HEK293 (cell line): ENCODE results near the gene DMRTA2.

Source experiments
- CTCF ChIA-PET: fragments of 350-600 bp; formaldehyde crosslinking; extraction: SDS; loops from one replicate; lab custom pipeline; 2021; ENCODE audit warnings: antibody characterized with exemption; lab: Yijun Ruan, JAX
- POLR2A ChIA-PET: fragments of 300-600 bp; formaldehyde crosslinking; extraction: SDS; loops from one replicate; lab custom pipeline; 2020; ENCODE audit warnings: antibody characterized with exemption, inconsistent platforms; lab: Yijun Ruan, JAX
- H3K27ac ChIP-seq: fragments of 200-500 bp; sonication (Bioruptor generic); 2 replicates; pipeline ENCODE4 v1.5.1; 2014; ENCODE audit warnings: low read depth, low read length, control low read depth, inconsistent platforms; ENCODE audit errors: extremely low read depth
- H3K36me3 ChIP-seq, 2 experiments: fragments of 200-500 bp in 1 of 2; sonication (Bioruptor generic) in 1 of 2; 1 replicate in 1 of 2; 2 replicates in 1 of 2; pipeline ENCODE4 v1.5.1; 2014 to 2017; ENCODE audit warnings: inconsistent platforms in 2 of 2, low read length in 2 of 2; ENCODE audit not compliant: control insufficient read depth in 2 of 2, insufficient read depth in 1 of 2
- H3K4me1 ChIP-seq: fragments of 200-500 bp; sonication (Bioruptor generic); 2 replicates; pipeline ENCODE4 v1.5.1; 2014; ENCODE audit warnings: mild to moderate bottlenecking, low read length, inconsistent platforms; ENCODE audit not compliant: control insufficient read depth, insufficient read depth
- H3K4me3 ChIP-seq: 2 replicates; pipeline ENCODE4 v1.5.1; 2011; ENCODE audit warnings: low read depth, mild to moderate bottlenecking, control low read depth, low read length, moderate library complexity
- H3K9me3 ChIP-seq: fragments of 200-500 bp; sonication (Bioruptor generic); 2 replicates; pipeline ENCODE4 v1.5.1; 2014; ENCODE audit warnings: low read depth, low read length, inconsistent platforms; ENCODE audit not compliant: control insufficient read depth, insufficient read depth
- FEZF1 ChIP-seq: fragments of 450-650 bp; formaldehyde crosslinking; IDR thresholded peaks from 2 replicates; pipeline ENCODE4 v1.5.1; 2016; ENCODE audit warnings: missing biosample characterization, missing genetic modification characterization
- HIC1 ChIP-seq: fragments of 450-650 bp; formaldehyde crosslinking; IDR thresholded peaks from 2 replicates; pipeline ENCODE4 v1.5.1; 2016; ENCODE audit warnings: missing biosample characterization, missing genetic modification characterization
- KLF17 ChIP-seq: fragments of 450-650 bp; formaldehyde crosslinking; IDR thresholded peaks from 2 replicates; pipeline ENCODE4 v1.5.1; 2016; ENCODE audit warnings: missing biosample characterization, missing genetic modification characterization
- PRDM1 ChIP-seq: fragments of 450-650 bp; formaldehyde crosslinking; IDR thresholded peaks from 2 replicates; pipeline ENCODE4; 2016; ENCODE audit warnings: missing biosample characterization, missing genetic modification characterization
- SALL2 ChIP-seq: fragments of 450-650 bp; formaldehyde crosslinking; IDR thresholded peaks from 2 replicates; pipeline ENCODE4 v1.5.0; 2017; ENCODE audit warnings: missing biosample characterization, mild to moderate bottlenecking, missing genetic modification characterization, borderline replicate concordance
- ZBTB48 ChIP-seq: fragments of 450-650 bp; formaldehyde crosslinking; IDR thresholded peaks from 2 replicates; pipeline ENCODE4 v1.5.1; 2016; ENCODE audit warnings: missing biosample characterization, missing genetic modification characterization
- ZFP41 ChIP-seq: fragments of 450-650 bp; formaldehyde crosslinking; IDR thresholded peaks from 2 replicates; pipeline ENCODE4 v1.5.1; 2016; ENCODE audit warnings: missing biosample characterization, missing genetic modification characterization, borderline replicate concordance
- ZNF10 ChIP-seq: fragments of 450-650 bp; formaldehyde crosslinking; IDR thresholded peaks from 2 replicates; pipeline ENCODE4 v1.5.1; 2017; ENCODE audit warnings: missing biosample characterization, missing genetic modification characterization
- ZNF121 ChIP-seq: fragments of 450-650 bp; formaldehyde crosslinking; IDR thresholded peaks from 2 replicates; pipeline ENCODE4 v1.5.1; 2016; ENCODE audit warnings: missing biosample characterization, missing genetic modification characterization
- ZNF157 ChIP-seq: fragments of 450-650 bp; formaldehyde crosslinking; IDR thresholded peaks from 2 replicates; pipeline ENCODE4 v1.5.1; 2016; ENCODE audit warnings: missing biosample characterization, missing genetic modification characterization
- ZNF175 ChIP-seq: fragments of 450-650 bp; formaldehyde crosslinking; IDR thresholded peaks from 2 replicates; pipeline ENCODE4 v1.5.1; 2016; ENCODE audit warnings: missing biosample characterization, missing genetic modification characterization
- ZNF184 ChIP-seq: fragments of 450-650 bp; IDR thresholded peaks from 2 replicates; pipeline ENCODE4 v1.5.1; 2018; ENCODE audit warnings: missing biosample characterization, mild to moderate bottlenecking, missing genetic modification characterization
- ZNF211 ChIP-seq: fragments of 450-650 bp; formaldehyde crosslinking; IDR thresholded peaks from 2 replicates; pipeline ENCODE4 v1.5.1; 2016; ENCODE audit warnings: low read depth, missing biosample characterization, missing genetic modification characterization
- ZNF404 ChIP-seq: fragments of 450-650 bp; formaldehyde crosslinking; IDR thresholded peaks from 2 replicates; pipeline ENCODE4 v1.5.1; 2017; ENCODE audit warnings: missing biosample characterization, missing genetic modification characterization
- ZNF416 ChIP-seq: fragments of 450-650 bp; formaldehyde crosslinking; IDR thresholded peaks from 2 replicates; pipeline ENCODE4 v1.5.1; 2016; ENCODE audit warnings: missing biosample characterization, missing genetic modification characterization
- ZNF513 ChIP-seq: fragments of 450-650 bp; IDR thresholded peaks from 2 replicates; pipeline ENCODE4 v1.5.1; 2018; ENCODE audit warnings: missing biosample characterization, missing genetic modification characterization
- ZNF624 ChIP-seq: fragments of 450-650 bp; formaldehyde crosslinking; IDR thresholded peaks from 2 replicates; pipeline ENCODE4 v1.5.1; 2017; ENCODE audit warnings: missing biosample characterization, missing genetic modification characterization
- ZNF654 ChIP-seq: fragments of 450-650 bp; formaldehyde crosslinking; IDR thresholded peaks from 2 replicates; pipeline ENCODE4 v1.5.1; 2016; ENCODE audit warnings: low read depth, missing biosample characterization, missing genetic modification characterization

Gene DMRTA2

GRCh38 chr1:50417946-50418599 is 5.2 kb downstream of the DMRTA2 start:
- H3K27ac ChIP-seq: no peak overlapping the region
- TF ChIP-seq PRDM1 (tag by site-specific recombination) (no peak), SALL2 (tag by site-specific recombination) (no peak), ZNF404 (no peak), ZNF121 (tag by site-specific recombination) (no peak)
- H3K4me1 ChIP-seq: no peaks in the 10 kb centered on the region
- ChIA-PET POLR2A (no interaction called here), CTCF (no interaction called here)
- H3K36me3 ChIP-seq: peaks cover 0 to 35% of the 10 kb centered on the region in 2 experiments; a peak in 1 of 3 replicates
- no peak overlapping the region for H3K4me3 ChIP-seq
- no peaks in the 10 kb centered on the region for H3K9me3 ChIP-seq

GRCh38 chr1:50417507-50417906 is 5.7 kb downstream of the DMRTA2 start:
- H3K9me3 ChIP-seq: no peaks in the 10 kb centered on the region
- no peak overlapping the region for H3K27ac ChIP-seq
- POLR2A ChIA-PET: no interaction called here
- peaks cover 0 to 35% of the 10 kb centered on the region in 2 experiments; a peak in 1 of 3 replicates for H3K36me3 ChIP-seq
- no peaks in the 10 kb centered on the region for H3K4me1 ChIP-seq
- no peak overlapping the region for H3K4me3 ChIP-seq
- CTCF ChIA-PET: no interaction called here
- TF ChIP-seq ZNF416 (tag by site-specific recombination): no peak

GRCh38 chr1:50416553-50417453 is 6.4 kb downstream of the DMRTA2 start:
- CTCF ChIA-PET: no interaction called here
- H3K4me3 ChIP-seq: no peak overlapping the region
- H3K4me1 ChIP-seq: no peaks in the 10 kb centered on the region
- POLR2A ChIA-PET: no interaction called here
- no peak overlapping the region for H3K27ac ChIP-seq
- no peaks in the 10 kb centered on the region for H3K9me3 ChIP-seq
- H3K36me3 ChIP-seq: peaks cover 0 to 35% of the 10 kb centered on the region in 2 experiments; a peak in 1 of 3 replicates
- TF ChIP-seq ZNF513 (tag by site-specific recombination) (no peak), ZNF184 (no peak), PRDM1 (tag by site-specific recombination) (no peak), ZFP41 (tag by site-specific recombination) (no peak), ZNF10 (tag by site-specific recombination) (no peak), ZNF654 (no peak), ZNF157 (tag by site-specific recombination) (no peak), ZNF175 (tag by site-specific recombination) (no peak), FEZF1 (tag by site-specific recombination) (no peak), ZBTB48 (no peak), ZNF211 (tag by site-specific recombination) (no peak), HIC1 (tag by site-specific recombination) (no peak), ZNF624 (no peak), KLF17 (tag by site-specific recombination) (no peak)
- TF ChIP-seq, all 188 proteins: peak for 0
